Neural crest cell (in vitro differentiated cells): ENCODE data around the gene SLC37A3. TPM values are rescaled to one million over a fixed set of nuclear protein-coding genes. Genes with fewer than 3 reads are reported as not detected.

ENCODE experiments used
- DNase-seq: peaks from one replicate; pipeline ENCODE4 v3.0.0; 2021; ENCODE audit warnings: low read depth, mixed read lengths, low spot score
- H3K27ac Mint-ChIP-seq: one replicate; pipeline ENCODE4 v1.8.0; 2021; ENCODE audit warnings: mild to moderate bottlenecking, mixed read lengths; ENCODE audit not compliant: unreplicated experiment
- H3K27me3 Mint-ChIP-seq: 2 replicates; pipeline ENCODE4 v1.8.0; 2021; ENCODE audit warnings: low read depth, mild to moderate bottlenecking, mixed read lengths
- H3K36me3 Mint-ChIP-seq: 2 replicates; pipeline ENCODE4 v1.8.0; 2021; ENCODE audit warnings: low read depth, mild to moderate bottlenecking, mixed read lengths
- H3K4me1 Mint-ChIP-seq: 2 replicates; pipeline ENCODE4 v1.8.0; 2021; ENCODE audit warnings: mixed read lengths
- H3K4me3 Mint-ChIP-seq: one replicate; pipeline ENCODE4 v1.8.0; 2021; ENCODE audit warnings: mild to moderate bottlenecking, mixed read lengths
- H3K9me3 Mint-ChIP-seq: 2 replicates; pipeline ENCODE4 v1.8.0; 2021; ENCODE audit warnings: mixed read lengths
- CTCF ChIP-seq: fragments of 200-600 bp; sonication (generic); conservative IDR thresholded peaks from 2 replicates; pipeline ENCODE4 v1.5.0; 2021; ENCODE audit warnings: antibody characterized with exemption, mild to moderate bottlenecking
- total RNA-seq: library from RNA; stranded (reverse); gene quantifications from 2 replicates; pipeline ENCODE4 v1.2.1, GENCODE V29; 2021

SLC37A3 gene
- total RNA-seq, 1 donor from 2014 or later = 48.2 TPM

- Mint-ChIP-seq H3K9me3 (no peaks in the 10 kb centered on the region), H3K27me3 (no peaks in the 10 kb centered on the region), H3K27ac (no peak overlapping the region), H3K4me1 (no peaks in the 10 kb centered on the region), H3K4me3 (no peak overlapping the region), H3K36me3 (no peaks in the 10 kb centered on the region)
- TF ChIP-seq CTCF = no peak
- no peak for DNase-seq
These were observed 8.9 kb downstream of the SLC37A3 start for GRCh38 chr7:140389445-140389844.

GRCh38 chr7:140384894-140385545, 13.3 kb downstream of the SLC37A3 start:
- no peaks in the 10 kb centered on the region for H3K4me1 Mint-ChIP-seq
- H3K4me3 Mint-ChIP-seq = no peak overlapping the region
- no peak for DNase-seq
- no peak for TF ChIP-seq CTCF
- no peaks in the 10 kb centered on the region for H3K9me3 Mint-ChIP-seq
- no peaks in the 10 kb centered on the region for H3K27me3 Mint-ChIP-seq
- H3K27ac Mint-ChIP-seq = no peak overlapping the region
- H3K36me3 Mint-ChIP-seq = peaks cover 4% of the 10 kb centered on the region

GRCh38 chr7:140383954-140384713, 14.2 kb downstream of the SLC37A3 start:
- Mint-ChIP-seq H3K27me3 (no peaks in the 10 kb centered on the region), H3K27ac (no peak overlapping the region), H3K4me3 (no peak overlapping the region), H3K36me3 (peaks cover 6% of the 10 kb centered on the region), H3K9me3 (no peaks in the 10 kb centered on the region), H3K4me1 (no peaks in the 10 kb centered on the region)
- no peak for DNase-seq
- no peak for TF ChIP-seq CTCF

GRCh38 chr7:140375892-140376730, 22.2 kb downstream of the SLC37A3 start:
- peaks cover 7% of the 10 kb centered on the region for H3K36me3 Mint-ChIP-seq
- H3K27me3 Mint-ChIP-seq = no peaks in the 10 kb centered on the region
- TF ChIP-seq CTCF = no peak
- DNase-seq = no peak
- H3K27ac Mint-ChIP-seq = no peak overlapping the region
- H3K4me3 Mint-ChIP-seq = no peak overlapping the region
- H3K4me1 Mint-ChIP-seq = no peaks in the 10 kb centered on the region
- H3K9me3 Mint-ChIP-seq = no peaks in the 10 kb centered on the region

GRCh38 chr7:140375323-140375722, 23.0 kb downstream of the SLC37A3 start:
- DNase-seq = no peak
- Mint-ChIP-seq H3K9me3 (no peaks in the 10 kb centered on the region), H3K36me3 (peaks cover 7% of the 10 kb centered on the region), H3K27ac (no peak overlapping the region), H3K4me3 (no peak overlapping the region), H3K27me3 (no peaks in the 10 kb centered on the region), H3K4me1 (no peaks in the 10 kb centered on the region)
- TF ChIP-seq CTCF = no peak
